Lower leg skin (tissue), 3 donors: Measurements from ENCODE around the gene NUDT4B.
"Not testable (repeated sequence)": the region's sequence is repeated elsewhere in the genome, so short reads cannot be mapped to it uniquely, and the experiment has no call there.

Experiments
- CTCF ChIP-seq, 3 donors: fragments of 450-650 bp; IDR thresholded peaks; one replicate each; pipeline ENCODE4 v1.5.1; 2016; ENCODE audit warnings: antibody characterized with exemption in 3 of 3, mild to moderate bottlenecking in 3 of 3, moderate library complexity in 2 of 3
- POLR2A ChIP-seq, 2 donors: fragments of 450-650 bp; IDR thresholded peaks; one replicate each; pipeline ENCODE4 v1.6.1; 2016 to 2017; ENCODE audit warnings: antibody characterized with exemption in 2 of 2, mild to moderate bottlenecking in 1 of 2, moderate library complexity in 1 of 2

GRCh38 chr1:148729128-148729527 lies 19.4 kb upstream of the NUDT4B start:
- not testable (repeated sequence) for TF ChIP-seq CTCF, POLR2A (IDR thresholded peaks at IDR 0.05)
